Measurements from ENCODE around the gene OTOF.
"Not testable (repeated sequence)": the region's sequence is repeated elsewhere in the genome, so short reads cannot be mapped to it uniquely, and the experiment has no call there.

The OTOF gene

DNA sequence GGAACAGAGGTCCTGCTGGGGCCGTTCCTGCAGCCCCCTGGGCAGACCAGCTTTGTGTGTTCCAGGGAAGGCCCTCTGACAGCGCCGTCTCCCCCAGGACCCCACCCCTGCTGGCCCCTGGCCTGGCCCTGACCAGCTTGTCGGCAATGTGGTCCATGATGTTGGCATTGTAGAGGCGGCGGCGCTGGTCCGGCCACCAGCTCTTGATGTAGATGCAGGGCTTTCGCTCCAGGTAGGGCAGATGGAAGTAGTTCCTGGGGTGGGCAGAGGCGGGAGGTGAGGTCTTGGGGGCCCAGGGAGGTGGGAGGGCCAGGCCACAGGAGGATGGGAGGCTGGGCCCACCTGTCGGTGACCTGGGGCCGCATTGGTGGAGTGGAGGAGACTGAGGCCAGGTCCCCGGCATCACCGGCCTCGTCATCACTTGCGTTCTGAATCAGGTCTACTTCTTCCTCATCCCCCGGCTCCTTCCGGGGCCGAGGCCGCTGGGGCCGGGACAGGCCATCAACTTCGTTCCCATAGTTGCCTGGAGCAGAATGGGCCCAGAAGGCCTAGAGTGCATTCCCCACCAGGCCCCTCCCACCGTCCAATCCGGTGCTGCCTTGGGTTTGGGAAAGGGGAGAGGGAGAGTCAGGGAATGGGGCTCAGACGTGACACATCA, 1.3 kb upstream of the OTOF start:
- DNase-seq, result no peak

DNA sequence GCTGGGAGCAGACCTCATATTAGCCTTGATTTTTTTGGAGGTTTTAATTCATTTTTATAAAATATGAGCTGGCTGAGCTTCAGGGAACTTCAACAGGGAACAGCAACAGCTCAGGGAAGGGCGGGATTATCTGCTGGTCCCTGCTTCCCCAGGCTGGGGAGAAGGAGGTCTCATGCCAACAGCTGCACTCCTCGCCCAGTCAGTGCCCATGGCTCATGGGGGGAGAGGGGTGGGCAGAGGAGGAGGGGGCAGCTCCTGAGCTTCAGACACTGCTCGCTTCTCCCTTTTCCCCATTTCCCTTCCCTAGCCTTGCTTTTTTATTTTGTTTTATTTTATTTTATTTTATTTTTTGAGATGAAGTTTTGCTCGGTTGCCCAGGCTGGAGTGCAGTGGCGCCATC, 442 bp upstream of the OTOF start:
- no peak for DNase-seq

DNA sequence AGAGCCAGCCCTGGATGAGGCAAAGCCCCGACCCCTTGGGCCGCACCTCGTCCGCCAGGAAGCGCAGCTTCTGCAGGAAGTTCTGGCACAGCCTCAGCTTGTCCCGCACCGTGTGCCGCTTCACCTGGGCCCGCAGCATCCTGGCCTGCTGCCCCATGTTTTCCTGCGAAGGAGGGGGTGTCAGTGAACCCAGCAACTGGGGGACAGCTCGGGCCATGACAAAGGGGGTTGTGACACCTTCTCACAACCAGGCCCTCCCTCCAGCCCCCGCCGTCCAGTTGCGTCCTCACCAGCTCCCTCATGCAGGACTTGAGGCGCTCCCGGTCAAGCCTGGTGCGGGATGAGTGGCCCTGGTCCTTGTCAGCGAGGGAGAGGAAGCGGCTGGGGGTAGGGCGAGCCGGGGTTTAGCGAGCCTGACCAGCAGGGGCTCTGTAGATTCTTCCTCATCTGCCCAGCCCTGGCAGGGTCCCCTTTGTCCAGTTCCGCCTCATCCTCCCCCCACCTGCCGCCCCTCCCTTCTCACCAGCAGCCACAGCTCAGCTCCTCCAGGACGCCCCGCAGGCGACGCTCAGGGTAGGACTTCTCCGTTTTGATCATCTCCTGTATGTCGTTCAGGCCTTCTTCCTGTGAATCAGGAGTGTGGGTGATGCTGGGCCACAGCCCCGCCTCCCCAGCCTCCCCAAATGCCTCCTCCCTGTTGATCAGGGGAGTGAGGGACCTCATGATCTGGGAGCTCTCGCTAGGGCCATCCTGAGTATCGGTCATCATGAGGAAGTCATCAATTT, 606 bp downstream of the OTOF start:
- DNase-seq, result no peak

DNA sequence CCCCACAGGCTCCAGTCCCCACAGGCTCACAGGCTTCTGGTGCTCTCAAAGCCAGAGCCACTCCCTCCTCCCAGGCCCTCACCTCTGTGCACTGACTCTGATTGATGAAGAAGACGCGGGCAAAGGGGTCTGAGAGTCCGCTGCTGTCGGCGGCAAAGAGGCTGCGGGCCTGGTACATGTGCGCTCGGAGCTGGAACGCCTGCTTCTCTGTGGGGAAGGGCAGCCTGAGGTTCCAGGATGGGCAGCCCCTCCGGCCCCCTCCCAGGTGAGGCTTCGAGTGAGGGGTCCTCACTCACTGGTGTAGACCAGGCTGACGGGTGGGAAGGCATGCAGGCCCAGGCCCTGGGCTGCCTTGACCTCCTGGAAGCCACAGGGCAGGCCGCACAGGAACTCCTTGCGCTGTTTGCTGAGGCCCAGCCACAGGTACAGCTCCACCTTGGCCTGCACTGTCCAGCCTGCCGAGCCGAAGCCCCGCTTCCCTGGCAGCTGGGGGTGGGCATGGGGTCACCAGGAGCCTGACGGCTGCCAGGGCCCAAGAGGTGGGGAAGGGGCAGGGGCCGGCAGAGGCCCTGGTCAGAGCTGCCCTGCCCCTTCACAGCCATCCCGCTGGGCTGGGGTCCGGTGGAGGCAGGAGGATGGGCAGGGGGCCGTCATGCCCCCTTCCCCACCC, 2.0 kb downstream of the OTOF start:
- DNase-seq, result no peak

DNA sequence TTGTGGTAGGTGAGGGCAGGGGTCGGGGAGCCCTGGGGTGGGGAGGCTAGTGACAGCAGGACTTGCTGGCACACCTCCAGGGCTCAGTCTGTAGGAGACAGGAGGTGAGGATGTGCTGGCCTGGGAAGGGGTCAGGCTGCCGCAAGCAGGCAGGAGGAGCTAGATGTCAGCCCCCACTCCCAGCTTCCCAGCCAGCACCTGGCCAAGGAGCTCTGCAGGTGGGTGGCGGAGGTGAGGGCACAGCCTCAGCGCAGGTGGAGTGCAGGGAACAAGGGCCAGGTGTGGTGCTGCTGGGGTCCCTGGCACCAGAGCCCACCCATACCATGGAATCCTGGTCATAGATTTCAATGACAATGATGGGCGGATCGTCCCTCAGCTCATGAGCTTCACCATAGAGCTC, 2.9 kb downstream of the OTOF start:
- DNase-seq, result no peak

- DNase-seq, result no peak
These were observed 3.6 kb downstream of the OTOF start for GRCh38 chr2:26474261-26474785.

DNA sequence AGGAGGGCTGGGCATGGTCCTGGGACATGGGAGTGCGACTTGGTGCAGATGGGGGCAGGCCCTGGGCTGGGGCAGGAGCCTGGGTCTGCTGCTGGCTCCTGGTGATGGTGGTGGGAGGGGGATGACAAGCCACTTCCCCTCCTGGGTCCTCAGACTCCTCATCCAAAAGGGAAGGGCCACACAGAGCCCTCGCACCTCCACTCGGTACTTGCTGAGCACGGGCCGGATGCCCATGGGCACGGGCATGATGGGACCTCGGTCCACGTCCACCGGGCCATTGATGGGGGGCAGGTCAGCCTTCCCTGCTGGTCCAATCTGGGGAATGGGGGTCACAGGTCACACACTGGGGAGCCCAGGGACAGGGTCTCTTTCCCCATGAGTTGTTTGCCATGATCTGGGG, 4.1 kb downstream of the OTOF start:
- DNase-seq, result no peak

DNA sequence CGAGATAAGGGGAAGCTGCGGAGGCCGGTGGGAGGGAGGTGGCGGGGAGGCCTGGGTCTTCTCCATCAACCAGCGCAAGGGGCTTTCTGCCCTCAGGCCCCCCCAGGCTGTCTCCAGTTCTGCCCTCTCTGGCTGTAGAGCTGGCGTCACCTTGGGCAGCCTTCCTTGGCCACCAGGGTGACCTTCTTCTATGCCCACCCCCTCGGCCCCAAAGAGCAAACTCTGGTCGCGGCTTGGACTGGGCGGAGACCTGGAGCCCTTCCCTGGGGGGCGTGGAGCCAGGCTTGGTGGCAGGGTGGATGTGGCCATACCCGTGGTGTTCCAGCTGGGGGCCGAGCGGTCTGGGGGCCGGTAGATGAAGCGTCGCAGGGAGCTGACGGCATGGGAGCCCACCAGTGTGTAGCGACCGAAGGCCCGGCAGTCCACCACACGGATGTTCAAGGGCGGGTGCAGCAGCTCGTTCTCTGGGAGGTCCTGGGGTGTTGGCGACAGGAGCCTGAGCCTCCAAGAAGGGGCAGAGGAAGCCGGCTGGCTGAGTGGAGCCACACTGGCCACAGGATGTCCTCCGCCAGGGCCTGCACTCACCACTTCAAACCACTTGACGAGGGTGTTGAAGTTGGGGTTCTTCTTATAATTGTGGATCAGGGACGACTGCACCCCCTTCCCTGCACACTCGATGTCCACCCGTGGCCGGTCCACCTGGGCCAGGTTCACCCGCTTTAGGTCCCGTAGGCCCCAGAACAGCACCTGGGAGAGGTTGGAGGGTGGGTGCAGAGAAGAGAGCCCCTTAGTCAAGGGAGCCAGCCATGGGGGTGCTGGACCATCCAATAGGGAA, 4.9 kb downstream of the OTOF start:
- DNase-seq, result no peak

DNA sequence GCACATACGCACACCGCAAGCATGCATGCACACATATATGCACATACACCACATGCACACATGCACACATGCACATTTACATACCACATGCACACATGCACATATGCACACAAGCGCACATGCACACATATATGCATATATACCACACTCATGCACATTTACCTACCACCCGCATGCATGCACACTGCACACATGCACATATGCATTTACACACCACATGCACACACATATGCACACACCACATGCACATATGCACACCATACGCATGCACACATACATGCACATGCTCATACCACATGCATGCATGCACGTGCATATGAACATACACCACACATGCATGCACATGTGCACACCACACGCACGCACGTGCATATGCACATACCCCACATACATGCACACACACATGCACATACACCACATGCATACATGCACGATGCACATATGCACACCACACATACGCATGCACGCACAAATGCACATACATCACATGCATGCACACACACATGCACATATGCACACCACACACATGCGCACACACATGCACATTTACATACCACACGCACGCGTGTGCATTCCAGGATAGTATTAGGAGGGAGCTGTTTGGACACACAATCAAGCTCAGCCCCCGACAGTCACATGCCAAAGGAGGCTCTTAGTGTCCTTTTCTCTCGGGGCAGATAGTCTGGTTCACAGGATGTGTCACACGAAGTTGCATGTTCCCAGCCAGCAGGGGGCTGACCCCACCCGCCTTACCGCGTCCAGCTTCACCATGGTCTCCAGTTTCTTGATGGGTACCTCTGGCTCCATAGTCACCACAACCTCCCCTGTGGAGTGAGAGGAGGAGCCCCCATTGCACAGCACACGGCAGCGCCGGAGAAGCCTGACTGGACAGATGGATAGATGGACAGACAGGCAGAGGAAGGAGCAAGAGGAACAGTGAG, 5.9 kb downstream of the OTOF start:
- no peak for DNase-seq

DNA sequence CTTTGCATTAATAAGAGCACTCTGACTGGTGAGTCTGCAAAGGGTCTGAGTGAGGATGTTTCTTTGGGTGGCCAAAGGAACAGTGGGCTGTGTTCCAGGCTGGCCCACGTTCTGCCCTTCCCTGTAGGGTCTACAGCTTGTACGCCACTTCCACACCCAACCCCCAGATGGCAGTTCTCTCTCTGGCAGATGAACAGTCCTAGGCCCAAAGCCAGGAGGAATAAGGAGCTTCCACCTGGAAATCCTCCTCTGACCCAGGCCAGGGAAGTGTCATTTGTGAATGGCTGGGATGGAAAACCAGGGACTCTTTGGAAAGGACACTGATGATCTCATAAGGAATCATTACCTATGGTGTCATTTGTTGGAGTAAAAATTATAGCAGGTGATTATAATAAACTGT, 6.6 kb downstream of the OTOF start:
- no peak for DNase-seq

- no peak for DNase-seq
These were observed 7.2 kb downstream of the OTOF start for GRCh38 chr2:26470601-26471260.

- no peak for DNase-seq
These were observed 8.0 kb downstream of the OTOF start for GRCh38 chr2:26469955-26470354.

DNA sequence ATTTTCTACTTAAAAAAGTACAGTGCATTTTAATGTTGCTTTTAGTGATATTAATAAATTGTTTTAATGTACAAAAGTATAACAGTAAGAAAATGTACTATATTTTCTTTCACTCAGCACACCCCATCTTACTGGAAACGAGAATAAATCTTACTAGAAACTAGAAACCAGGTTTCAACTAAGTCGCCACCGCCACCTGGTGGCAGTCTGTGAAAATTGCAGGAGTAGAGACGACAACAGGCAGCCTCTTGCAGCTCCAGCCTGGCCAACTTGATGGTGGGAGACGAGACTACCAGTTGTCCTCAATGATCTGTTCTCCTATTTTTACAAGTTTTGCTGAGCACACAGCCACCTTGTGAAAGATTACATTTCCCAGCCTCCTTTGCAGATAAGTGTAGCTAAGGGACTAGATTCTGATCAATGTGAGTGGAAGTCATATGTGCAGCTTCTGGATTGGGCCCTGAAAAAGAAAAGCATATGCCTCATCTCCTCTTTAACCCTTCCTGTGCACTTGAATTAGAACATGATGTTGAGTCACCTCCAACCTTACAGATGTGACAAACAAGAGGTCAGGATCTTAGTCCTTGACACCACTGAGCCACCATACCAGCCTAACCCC, 8.7 kb downstream of the OTOF start:
- DNase-seq, result peak; percentile 11 to 90 (median 51)

GRCh38 chr2:26468544-26468943, 9.4 kb downstream of the OTOF start:
- DNase-seq, result not testable (repeated sequence)

- no peak for DNase-seq
These were observed 11.1 kb downstream of the OTOF start for GRCh38 chr2:26466662-26467310.

- DNase-seq, result no peak
These were observed 11.9 kb downstream of the OTOF start for GRCh38 chr2:26465981-26466471.

- DNase-seq, result no peak
These were observed 12.5 kb downstream of the OTOF start for GRCh38 chr2:26465266-26465925.

DNA sequence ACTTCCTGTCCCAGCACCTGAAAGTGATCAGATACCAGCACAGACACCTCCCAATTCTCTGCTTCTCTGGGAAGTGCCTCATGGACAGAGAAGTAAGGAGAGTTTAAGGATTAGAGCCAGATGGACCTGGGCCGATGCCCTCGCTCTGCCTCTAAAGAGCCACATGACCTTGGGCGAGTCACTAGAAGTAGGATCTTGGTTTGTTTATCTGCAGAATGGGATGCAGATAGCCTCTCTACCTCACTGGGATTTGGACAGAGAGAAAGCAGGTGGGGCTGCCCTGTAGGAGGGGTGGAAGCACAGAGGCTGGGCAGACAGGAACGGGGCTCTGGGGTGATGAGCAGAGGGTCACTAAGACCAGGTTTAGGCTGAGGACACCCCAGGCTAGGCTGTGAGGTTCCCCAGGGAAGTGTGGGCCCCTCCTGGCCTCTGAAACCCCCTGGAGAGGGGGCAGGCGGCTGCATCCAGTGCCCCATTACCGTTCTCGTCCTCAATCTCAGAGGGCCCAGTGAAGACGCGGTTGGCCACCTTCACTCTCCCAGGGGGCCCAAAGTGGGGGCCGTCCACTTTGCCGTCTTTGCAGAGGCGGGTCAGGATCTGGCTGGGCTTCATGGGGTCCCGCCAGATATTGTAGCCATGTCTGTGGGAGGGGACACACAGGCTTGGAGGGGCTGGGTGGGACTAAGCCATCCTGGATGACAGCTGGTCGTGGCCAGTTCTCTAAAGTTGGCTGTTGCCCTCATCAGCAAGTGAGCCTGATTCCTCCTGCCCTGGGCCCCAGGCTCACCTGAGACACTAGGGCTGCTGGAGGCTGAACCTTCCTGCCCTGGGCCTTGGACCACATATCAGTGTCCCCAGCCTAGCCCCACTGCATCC, 13.3 kb downstream of the OTOF start:
- DNase-seq, result no peak
